HUDEP-2 (cell line): ENCODE measurements around the gene ASIC3.
"Not testable (repeated sequence)": the region's sequence is repeated elsewhere in the genome, so short reads cannot be mapped to it uniquely, and the experiment has no call there.

Source experiments
- DNase-seq, 76 experiments: peaks; one replicate each; lab custom pipeline; 2025; ENCODE audit not compliant: unreplicated experiment in 76 of 76; lab: John Stamatoyannopoulos, UW

ASIC3 gene

DNA sequence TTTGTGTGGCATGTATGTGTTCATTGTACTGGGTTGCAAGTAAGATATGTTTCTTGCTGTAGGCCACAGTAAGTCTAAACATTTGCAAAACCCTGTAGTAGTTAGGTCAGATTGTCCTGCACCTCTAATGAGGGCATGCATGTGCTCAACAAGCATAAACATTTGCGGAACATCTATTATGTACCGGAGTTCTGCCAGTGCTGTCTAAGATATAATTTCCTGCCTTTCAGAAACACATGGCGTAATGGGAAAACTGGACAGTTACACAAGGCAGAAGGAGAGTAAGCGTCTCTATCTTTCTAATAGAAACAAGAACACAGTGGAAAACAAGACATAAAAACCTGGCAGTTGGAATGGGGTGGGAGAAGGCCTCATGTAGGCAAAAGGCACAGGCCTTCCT is 17.3 kb upstream of the ASIC3 start:
- DNase-seq = no peak

DNA sequence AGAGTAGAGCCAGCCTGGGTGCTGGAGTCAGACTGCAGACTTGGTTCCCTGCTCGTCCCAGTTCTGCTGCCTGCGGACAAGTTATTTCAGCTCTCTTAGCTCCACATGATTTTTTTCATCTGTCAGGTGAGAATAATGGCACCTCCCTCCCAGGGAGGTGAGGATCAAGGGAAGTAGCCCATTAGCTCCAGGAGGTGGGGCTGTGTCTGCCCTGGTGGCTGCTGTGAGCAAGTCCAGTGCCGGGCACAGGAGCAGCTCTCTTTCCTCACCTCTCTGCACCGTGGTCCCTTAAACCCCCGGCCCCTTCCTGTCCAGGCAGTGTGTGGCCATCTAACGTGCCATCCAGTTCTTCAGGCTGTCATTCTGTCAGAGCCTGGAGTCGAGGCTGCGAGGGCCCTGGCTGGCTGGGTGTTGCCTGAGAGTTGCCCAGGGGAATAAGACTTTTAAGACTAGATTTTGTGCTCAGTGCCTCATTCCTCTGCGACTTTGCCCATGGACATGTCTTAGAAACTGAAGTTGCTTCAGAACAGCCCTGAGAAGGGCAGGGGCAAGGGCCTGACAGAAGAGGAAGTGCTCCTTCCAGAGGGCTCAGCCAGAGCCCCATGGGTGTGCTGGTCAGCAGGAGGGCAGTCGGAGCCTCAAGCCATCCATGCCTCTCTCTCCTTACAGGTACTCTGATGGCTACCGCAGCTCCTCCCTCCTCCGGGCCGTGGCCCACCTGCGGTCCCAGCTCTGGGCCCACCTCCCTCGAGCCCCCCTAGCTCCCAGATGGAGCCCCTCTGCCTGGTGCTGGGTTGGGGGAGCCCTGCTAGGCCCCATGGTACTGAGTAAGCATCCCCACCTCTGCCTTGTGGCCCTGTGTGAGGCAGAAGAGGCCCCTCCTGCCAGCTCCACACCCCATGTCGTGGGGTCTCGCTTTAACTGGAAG is 15.1 kb upstream of the ASIC3 start:
- DNase-seq = no peak

DNA sequence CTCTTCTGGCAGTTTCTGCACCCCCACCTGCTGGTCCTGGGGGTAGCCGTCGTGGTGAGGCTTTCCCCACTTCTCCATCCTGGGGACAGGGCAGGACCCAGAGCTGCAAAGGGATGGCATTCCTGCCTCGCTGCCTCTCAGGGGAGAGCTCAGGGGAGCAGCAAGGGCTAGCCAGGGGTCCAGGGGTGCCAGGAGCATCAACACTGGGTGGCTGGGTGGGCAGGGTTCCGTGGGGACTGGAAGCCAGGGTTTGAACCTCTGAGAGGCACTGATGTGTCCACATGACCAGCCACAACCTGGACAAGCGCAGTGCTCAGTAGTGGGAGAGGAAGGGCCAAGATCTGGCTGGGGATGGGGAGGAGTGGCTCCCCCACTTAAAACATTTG is 14.5 kb upstream of the ASIC3 start:
- DNase-seq = no peak

DNA sequence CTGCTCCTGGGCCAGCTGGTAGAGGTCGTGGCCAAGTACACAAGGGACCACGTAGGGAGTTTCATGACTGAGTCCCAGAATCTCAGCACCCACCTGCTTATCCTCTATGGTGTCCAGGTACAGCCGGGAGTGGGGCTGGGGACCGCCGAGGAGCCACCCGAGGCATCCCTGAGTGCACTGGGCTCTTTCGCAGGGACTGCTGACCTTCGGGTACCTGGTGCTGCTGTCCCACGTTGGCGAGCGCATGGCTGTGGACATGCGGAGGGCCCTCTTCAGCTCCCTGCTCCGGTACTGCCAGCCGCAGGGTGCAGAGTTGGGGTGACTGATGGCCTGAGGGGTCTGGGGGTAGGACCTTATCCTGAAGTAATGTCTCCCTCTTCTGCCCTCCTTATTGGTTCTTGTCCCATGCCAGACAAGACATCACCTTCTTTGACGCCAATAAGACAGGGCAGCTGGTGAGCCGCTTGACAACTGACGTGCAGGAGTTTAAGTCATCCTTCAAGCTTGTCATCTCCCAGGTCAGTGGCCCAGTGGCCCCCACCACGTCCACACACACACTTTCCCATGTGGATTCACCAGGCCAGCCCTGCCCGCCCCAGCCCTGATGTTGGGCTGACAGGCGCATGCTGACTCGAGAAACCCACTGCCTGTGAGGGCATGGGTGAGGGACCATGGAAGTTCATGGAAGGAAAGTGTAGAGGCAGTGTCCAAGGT is 13.9 kb upstream of the ASIC3 start:
- DNase-seq = no peak

DNA sequence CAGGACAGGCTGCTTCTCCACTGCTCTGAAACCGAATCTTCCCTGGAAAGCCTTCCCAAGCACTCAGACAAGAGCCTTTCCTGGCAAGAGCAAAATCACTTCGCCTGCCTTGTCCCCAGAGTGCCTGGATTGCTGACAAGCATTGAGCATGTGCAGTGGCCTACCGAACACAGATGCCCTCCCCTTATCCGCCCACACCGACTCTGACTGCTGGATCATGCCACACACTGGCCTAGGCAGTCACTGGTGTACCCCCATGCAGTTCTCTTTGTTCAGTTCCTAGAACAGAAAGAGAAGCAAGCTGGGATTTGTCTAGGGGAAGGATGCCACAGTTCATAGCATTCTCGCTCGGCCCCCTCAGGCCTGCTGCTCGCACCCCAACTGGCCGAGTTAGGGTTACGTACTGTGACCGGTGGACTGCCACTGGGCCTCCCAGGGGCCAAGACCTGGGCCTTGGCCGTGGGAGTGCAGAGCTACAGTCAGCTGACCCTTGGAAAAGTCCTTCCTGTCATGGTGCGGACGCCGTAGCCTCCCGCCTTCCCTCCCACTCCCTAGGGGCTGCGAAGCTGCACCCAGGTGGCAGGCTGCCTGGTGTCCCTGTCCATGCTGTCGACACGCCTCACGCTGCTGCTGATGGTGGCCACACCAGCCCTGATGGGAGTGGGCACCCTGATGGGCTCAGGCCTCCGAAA is 13.2 kb upstream of the ASIC3 start:
- no peak for DNase-seq

DNA sequence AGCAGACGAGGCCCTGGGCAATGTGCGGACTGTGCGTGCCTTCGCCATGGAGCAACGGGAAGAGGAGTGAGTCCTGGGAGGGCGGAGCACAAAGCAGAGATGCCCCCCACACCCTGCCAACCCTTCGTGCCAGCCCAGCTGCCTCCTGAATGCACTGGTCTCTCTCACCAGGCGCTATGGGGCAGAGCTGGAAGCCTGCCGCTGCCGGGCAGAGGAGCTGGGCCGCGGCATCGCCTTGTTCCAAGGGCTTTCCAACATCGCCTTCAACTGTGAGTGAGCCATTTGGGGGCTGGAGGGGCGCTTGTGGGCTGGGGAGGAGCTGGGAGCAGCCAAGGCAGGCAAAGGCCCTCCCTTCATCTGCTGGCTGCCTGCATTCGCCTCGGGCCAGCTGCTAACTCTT is 12.4 kb upstream of the ASIC3 start:
- no peak for DNase-seq

DNA sequence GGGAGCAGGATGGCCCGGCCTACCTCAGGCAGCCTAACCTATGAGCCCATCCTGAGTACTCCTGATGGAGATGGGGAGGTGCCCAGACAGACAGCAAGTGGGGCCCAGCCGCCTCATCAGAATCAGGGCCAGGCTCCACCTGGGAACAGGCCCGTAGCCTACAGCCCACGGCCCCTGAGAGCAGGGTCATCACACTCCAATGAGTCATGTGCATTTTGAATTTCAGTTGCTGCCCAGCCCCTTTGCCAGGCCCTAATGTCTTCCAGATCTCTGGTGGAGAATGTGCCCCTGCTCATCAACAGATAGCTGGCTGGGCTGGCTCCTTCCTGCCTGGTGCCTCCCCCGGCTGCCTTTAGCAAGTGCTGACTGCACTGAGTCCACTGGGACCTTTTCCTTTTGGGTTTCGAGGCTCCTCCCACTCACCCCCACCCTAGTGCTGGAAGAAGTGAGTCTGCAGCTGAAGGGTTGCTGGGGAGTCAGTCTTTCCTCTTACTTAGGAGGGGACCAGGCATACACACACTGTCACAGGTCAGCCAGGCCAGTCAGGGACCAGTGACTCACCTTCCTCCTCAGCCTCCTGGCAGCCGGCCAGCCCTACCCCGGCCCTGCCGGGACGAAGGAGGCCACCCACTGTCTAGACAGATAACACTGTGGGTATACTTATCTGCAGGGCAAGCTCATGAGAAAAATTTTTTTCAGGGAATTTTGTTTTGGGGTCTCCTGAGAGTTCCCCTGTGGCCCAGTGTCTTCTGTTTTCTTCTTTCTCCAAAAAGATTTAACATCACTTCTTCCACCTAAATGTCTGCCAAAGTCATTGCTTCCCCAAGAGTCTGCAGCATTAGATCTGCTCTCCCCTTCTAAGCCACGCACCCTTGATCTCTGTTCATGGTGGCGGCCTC is 9.1 kb upstream of the ASIC3 start:
- DNase-seq = peak in 75 of 76 experiments; percentile 64 to 99 (median 95)

- peak in 13 of 76 experiments; percentile 25 to 69 (median 46) for DNase-seq
Measured at GRCh38 chr7:151039850-151040548, 8.3 kb upstream of the ASIC3 start.

DNA sequence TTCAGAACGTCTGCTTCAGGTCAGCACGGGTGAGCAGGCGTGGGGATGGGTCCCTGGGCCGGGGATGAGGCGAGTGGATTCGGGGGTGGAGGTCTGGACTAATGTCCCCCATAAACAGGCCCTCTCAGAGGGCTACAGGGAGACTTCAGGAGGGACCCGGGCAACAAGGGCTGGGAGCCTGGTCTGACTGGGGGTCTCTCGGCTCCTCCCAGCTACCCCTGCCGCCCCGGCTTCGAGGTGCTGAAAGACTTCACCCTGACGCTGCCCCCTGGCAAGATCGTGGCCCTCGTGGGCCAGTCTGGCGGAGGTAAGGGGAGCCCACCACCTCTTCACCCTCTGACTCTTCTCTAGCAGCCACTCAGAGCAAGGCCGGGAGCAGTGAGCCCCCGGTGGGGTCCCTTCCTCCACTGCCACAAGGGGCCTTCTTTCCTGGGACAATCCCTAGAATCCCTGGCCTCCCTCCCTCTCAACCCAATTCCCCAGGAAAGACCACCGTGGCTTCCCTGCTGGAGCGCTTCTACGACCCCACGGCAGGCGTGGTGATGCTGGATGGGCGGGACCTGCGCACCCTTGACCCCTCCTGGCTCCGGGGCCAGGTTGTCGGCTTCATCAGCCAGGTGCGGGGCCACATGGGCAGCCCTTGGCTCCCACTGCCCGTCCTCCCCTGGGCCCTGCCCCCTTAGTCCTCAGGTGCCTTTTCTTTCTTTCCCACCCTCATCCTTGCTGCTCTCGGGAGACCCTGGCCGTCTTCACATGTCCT is 7.5 kb upstream of the ASIC3 start:
- DNase-seq = no peak

DNA sequence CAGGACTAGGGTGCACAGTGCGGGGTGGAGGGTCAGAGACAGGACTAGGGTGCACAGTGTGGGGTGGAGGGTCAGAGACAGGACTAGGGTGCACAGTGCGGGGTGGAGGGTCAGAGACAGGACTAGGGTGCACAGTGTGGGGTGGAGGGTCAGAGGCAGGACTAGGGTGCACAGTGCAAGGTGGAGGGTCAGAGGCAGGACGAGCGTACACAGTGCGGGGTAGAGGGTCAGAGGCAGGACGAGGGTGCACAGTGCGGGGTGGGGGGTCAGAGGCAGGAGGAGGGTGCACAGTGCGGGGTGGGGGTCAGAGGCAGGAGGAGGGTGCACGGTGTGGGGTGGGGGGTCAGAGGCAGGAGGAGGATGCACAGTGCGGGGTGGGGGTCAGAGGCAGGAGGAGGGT is 4.9 kb upstream of the ASIC3 start:
- DNase-seq = not testable (repeated sequence)

DNA sequence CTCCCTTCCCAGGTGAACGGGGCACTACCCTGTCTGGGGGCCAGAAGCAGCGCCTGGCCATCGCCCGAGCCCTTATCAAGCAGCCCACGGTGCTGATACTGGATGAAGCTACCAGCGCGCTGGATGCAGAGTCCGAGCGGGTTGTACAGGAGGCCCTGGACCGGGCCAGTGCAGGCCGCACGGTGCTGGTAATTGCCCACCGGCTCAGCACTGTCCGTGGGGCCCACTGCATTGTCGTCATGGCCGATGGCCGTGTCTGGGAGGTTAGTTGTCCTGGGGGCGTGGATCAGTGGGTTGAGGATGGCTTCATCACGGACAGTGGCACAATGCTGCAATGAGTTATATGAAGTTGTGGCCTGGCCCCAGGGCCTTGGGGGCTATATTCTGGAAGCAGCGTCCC is 4.4 kb upstream of the ASIC3 start:
- no peak for DNase-seq

- no peak for DNase-seq
Measured at GRCh38 chr7:151045262-151045661, 3.1 kb upstream of the ASIC3 start.

DNA sequence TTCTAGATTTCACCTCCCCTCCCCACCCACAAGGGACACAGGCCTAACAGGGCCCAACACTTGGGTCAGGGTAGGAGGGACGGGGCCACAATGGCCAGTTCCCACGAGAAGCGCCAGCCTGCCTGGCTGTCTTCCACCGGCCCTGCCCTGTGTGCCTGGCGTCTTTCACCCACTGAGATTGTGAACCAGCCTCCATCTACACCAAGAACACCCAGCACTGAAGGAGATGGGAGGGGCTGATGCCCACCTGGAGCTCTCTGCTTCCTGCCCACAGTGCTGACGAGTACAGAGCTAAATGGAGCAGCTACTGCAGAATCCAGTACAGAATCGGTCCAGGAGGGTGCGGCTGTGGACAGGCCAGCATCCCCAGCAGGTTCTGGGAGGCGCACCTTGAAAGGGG is 2.4 kb upstream of the ASIC3 start:
- no peak for DNase-seq

DNA sequence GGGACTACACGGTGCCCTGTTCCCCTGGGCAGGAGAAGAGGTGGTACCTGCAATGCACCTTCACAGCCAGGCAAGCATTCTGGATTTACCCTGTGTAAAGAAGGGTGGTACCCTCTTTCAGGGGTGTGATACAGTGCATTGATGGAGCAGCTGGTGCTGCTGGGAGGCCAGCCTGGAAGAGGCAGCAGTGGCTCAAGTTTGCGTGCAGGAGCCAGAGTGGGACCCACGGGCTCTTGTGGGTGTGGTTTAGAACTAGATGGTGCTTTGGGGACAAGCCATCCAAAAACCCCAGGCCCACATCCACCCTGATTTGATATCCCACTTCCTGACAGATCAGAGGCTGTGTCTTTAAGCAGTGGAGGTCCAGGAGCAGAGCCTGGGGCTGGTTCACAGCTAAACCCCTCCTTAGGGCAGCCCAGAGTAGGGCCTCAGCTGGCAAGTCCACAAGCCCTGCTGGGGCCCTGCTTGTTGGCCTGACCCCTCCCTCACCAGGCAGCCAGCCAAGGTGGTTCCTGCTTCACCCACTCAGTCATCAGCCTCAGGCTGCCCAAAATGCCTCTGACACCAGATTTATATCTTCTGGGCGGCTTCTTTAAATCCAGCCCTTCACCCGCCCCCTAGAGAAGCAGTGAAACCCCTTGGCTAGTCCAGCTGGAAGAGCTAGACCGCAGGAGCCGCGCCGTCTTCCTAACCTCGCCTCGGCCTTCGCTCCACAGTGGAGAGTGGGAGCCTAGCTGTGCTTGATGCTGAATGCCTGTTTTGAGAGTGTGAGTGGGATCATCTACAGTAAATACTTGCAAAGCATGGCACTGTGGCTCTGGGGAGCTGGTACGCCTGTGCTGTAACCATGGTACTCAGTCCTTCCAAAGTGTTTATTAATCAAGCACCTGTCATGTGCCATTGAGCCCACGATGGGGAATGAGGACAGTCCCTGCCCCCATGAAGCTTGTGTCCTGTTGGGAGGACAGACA is 1.4 kb upstream of the ASIC3 start:
- DNase-seq = peak in 72 of 76 experiments; percentile 12 to 91 (median 68)

DNA sequence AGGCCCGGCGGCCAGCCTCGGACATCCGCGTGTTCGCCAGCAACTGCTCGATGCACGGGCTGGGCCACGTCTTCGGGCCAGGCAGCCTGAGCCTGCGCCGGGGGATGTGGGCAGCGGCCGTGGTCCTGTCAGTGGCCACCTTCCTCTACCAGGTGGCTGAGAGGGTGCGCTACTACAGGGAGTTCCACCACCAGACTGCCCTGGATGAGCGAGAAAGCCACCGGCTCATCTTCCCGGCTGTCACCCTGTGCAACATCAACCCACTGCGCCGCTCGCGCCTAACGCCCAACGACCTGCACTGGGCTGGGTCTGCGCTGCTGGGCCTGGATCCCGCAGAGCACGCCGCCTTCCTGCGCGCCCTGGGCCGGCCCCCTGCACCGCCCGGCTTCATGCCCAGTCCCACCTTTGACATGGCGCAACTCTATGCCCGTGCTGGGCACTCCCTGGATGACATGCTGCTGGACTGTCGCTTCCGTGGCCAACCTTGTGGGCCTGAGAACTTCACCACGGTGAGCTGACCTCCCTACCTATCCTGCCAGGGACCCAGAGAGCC is 656 bp downstream of the ASIC3 start:
- no peak for DNase-seq

DNA sequence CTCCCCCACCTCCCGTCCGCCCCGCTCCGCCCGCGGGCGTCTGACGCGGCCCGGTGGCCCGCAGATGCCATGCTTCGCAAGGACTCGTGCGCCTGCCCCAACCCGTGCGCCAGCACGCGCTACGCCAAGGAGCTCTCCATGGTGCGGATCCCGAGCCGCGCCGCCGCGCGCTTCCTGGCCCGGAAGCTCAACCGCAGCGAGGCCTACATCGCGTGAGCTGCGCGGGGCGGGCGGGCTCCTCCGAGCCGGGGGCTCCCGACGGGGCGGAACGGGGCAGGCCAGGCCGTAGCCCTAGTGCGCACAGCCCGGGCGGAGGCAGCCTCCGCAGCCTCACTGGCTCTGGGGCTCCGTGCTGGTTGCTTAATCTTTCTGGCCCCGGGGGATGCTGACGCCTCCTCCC is 2.8 kb downstream of the ASIC3 start:
- peak in 34 of 76 experiments; percentile 5 to 52 (median 30) for DNase-seq

DNA sequence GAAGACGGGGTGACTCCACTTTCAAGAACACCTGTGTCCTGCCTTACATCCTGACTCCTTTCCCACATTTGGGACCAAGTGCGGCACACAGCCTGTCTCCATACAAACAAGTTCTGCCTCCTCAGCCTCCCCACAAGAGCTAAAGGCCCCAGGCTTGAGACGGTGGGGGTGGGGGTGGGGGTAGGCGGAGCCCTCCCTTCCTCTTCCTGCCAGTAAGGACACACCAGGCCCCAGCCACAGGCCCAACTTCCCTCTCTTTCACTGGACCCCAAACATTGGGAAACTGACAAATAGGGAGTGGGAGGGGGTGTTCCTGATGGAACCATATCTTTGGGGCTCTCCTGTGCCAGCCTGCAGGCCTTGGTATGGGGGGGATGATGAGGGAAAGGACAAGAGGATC is 4.8 kb downstream of the ASIC3 start:
- DNase-seq = no peak

- no peak for DNase-seq
Measured at GRCh38 chr7:151053751-151054150, 5.4 kb downstream of the ASIC3 start.
